KMS-11 (cell line): ENCODE results near the gene NODAL.

Experiments
- H2AFZ ChIP-seq: fragments of 200-600 bp; sonication (generic); 2 replicates; pipeline ENCODE4 v1.6.1; 2016; ENCODE audit warnings: antibody characterized with exemption, mixed run types, low read depth
- H3K27ac ChIP-seq: fragments of 200-600 bp; sonication (generic); 2 replicates; pipeline ENCODE4 v1.6.1; 2016; ENCODE audit warnings: mild to moderate bottlenecking, mixed run types
- H3K27me3 ChIP-seq: fragments of 200-600 bp; sonication (generic); 2 replicates; pipeline ENCODE4 v1.6.1; 2017; ENCODE audit warnings: mild to moderate bottlenecking, low read depth, mixed run types, moderate library complexity; ENCODE audit not compliant: insufficient read depth
- H3K36me3 ChIP-seq: fragments of 200-600 bp; sonication (generic); 2 replicates; pipeline ENCODE4 v1.6.1; 2017; ENCODE audit warnings: mild to moderate bottlenecking, mixed run types; ENCODE audit not compliant: insufficient read depth
- H3K4me1 ChIP-seq: fragments of 200-600 bp; sonication (generic); 2 replicates; pipeline ENCODE4 v1.6.1; 2016; ENCODE audit warnings: mild to moderate bottlenecking, low read depth, mixed run types; ENCODE audit not compliant: poor library complexity, severe bottlenecking
- H3K4me2 ChIP-seq: fragments of 200-600 bp; sonication (generic); 2 replicates; pipeline ENCODE4 v1.7.0; 2016; ENCODE audit warnings: mild to moderate bottlenecking, mixed run types
- H3K4me3 ChIP-seq: fragments of 200-600 bp; sonication (generic); IDR thresholded peaks from 2 replicates; pipeline ENCODE4 v1.6.1; 2017; ENCODE audit warnings: low read depth, low read length, mixed read lengths; ENCODE audit not compliant: insufficient read depth
- H3K79me2 ChIP-seq: fragments of 200-600 bp; sonication (generic); 2 replicates; pipeline ENCODE4 v1.6.1; 2016; ENCODE audit warnings: low read depth, mixed run types; ENCODE audit not compliant: insufficient read depth
- H3K9ac ChIP-seq: fragments of 200-600 bp; sonication (generic); 2 replicates; pipeline ENCODE4 v1.6.1; 2016; ENCODE audit warnings: mild to moderate bottlenecking, mixed run types
- H4K20me1 ChIP-seq: fragments of 200-600 bp; sonication (generic); 2 replicates; pipeline ENCODE4 v1.6.1; 2016; ENCODE audit warnings: mild to moderate bottlenecking, mixed run types; ENCODE audit not compliant: insufficient read depth
- TF ChIP-seq, protein P1 (sequence below): fragments of 200-600 bp; sonication (generic); conservative IDR thresholded peaks from 2 replicates; pipeline ENCODE4 v1.6.1; 2017; ENCODE audit warnings: low read depth, mild to moderate bottlenecking, antibody characterized with exemption, low read length, moderate library complexity, mixed read lengths

The NODAL gene

DNA sequence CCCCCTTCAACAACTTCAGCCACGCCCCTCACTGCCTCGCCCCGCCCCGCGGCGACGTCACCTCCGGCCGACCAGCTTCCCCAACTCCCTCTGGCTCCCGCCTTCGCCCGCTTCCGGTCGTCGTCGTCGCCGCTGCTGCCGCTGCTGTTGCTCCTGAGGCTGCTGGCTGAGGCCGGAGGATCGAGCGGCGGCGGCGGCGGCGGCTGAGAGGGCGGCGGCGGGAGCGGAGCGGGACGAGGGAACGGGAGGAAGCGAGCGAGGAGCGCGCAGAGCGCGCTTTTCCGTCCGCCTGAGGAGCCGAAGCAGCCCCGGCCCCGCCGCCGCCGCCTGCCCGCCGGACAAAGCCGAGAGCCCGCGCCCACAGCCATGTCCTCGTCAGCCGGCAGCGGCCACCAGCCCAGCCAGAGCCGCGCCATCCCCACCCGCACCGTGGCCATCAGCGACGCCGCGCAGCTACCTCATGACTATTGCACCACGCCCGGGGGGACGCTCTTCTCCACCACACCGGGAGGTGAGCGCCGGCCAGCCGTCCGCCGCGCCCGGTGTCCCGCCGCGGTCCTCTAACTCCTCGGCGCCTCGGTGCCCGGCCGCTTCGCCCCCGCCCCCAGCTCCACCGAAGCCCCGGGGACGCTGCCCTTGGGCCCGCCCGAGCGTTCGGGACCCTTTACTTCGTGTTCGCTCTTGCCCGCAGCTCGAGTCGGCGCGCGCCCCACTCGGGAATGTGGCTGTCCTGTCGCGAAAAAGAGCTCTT, 37.3 kb downstream of the NODAL start, which contains the start of gene EIF4EBP2:
EIF4EBP2 (plus strand) TSS at position 110 of the 751 bp plus-strand sequence; CDS start at position 367, 257 bp downstream.
- Histone ChIP-seq H3K36me3 (no peaks in the 10 kb centered on the region), H3K4me1 (peaks cover 23% of the 10 kb centered on the region), H3K4me3 (no peak within 1 kb of the TSS), H3K27me3 (no peaks in the 10 kb centered on the region), H3K27ac (peak within 1 kb of the TSS; percentile 51), H3K4me2 (peak within 1 kb of the TSS; percentile 99), H3K9ac (peak within 1 kb of the TSS; percentile 68), H2AFZ (peak within 1 kb of the TSS; percentile 93), H4K20me1 (peaks cover 11% of the 10 kb centered on the region), H3K79me2 (peaks cover 28% of the 10 kb centered on the region)
- TF ChIP-seq, protein P1, sequence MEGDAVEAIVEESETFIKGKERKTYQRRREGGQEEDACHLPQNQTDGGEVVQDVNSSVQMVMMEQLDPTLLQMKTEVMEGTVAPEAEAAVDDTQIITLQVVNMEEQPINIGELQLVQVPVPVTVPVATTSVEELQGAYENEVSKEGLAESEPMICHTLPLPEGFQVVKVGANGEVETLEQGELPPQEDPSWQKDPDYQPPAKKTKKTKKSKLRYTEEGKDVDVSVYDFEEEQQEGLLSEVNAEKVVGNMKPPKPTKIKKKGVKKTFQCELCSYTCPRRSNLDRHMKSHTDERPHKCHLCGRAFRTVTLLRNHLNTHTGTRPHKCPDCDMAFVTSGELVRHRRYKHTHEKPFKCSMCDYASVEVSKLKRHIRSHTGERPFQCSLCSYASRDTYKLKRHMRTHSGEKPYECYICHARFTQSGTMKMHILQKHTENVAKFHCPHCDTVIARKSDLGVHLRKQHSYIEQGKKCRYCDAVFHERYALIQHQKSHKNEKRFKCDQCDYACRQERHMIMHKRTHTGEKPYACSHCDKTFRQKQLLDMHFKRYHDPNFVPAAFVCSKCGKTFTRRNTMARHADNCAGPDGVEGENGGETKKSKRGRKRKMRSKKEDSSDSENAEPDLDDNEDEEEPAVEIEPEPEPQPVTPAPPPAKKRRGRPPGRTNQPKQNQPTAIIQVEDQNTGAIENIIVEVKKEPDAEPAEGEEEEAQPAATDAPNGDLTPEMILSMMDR = no peak

DNA sequence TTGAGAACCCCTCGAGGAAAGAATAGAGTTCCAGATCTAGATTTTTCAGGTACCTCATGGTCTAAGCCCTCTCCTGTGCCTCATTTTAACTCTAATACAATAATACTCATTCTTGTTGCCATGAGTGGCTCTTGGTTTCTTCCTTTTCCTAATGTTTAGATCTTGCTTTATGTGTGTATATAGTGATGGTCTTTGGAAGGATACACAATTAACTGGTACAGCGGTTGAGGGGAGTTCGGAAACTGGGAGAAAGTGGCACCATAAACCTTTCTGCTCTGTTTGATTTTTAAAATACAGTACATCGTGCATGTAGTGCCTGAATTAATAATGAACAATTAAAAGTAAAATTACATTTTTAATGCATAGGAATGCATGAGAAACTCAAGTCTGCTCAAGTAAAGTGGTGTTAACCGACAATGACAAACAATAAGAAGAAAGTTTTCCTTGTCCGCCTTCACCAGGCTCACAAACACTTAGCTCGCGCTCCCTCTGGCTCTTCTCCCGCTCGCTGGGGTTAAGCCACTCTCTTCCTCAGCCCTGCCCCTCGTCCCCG, 37.9 kb downstream of the NODAL start:
- peak overlapping the region; percentile 14; the same call in 1 of the 2 replicates for H3K27ac ChIP-seq
- TF ChIP-seq, protein P1 = no peak
- peak overlapping the region; percentile 93 for H2AFZ ChIP-seq
- peaks cover 11% of the 10 kb centered on the region for H4K20me1 ChIP-seq
- peak overlapping the region; percentile 68; the same call in 1 of the 2 replicates for H3K9ac ChIP-seq
- H3K27me3 ChIP-seq = no peaks in the 10 kb centered on the region
- H3K79me2 ChIP-seq = peaks cover 28% of the 10 kb centered on the region
- H3K4me2 ChIP-seq = peak overlapping the region; percentile 99
- no peaks in the 10 kb centered on the region for H3K36me3 ChIP-seq
- H3K4me1 ChIP-seq = peaks cover 22% of the 10 kb centered on the region
- no peak overlapping the region for H3K4me3 ChIP-seq

DNA sequence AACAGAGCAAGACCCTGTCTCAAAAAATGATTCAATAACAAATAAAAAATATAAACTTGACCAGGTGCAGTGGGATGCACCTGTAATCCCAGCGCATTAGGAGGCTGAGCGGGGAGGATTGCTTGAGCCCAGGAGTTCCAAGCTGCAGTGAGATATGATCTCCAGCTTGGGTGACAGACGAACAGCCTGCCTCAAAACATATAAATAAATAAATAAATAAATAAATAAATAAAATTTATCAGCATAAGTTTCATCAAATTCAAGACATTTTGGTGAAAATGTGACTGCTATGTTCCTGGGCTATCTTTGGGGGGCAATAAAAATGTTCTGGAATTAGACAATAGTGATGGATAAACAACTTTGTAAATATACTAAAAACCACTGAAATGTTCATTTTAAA, 42.3 kb downstream of the NODAL start:
- H3K4me2 ChIP-seq = no peak overlapping the region
- TF ChIP-seq, protein P1 = no peak

DNA sequence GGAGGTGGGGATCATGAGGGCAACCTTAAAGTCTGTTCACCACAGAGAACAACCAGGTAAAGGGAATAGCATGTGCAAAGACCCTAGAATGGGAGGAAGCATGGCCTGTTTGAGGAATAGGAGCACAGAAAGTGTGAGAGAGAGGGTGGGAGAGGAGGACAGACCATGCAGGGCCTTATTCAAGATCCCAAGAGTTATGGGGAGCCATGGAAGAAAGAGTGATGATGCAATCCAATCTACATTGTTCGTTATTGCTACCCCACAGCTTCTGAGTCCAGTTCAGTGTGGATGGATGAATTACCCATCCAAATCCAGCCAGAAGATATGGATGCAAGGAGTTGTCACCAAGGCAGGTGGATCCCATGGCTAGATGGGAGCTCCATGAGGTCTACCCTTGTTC, 45.3 kb downstream of the NODAL start:
- H3K79me2 ChIP-seq = no peaks in the 10 kb centered on the region
- no peak overlapping the region for H3K9ac ChIP-seq
- H3K4me3 ChIP-seq = no peak overlapping the region
- H3K4me1 ChIP-seq = no peaks in the 10 kb centered on the region
- H3K27me3 ChIP-seq = no peaks in the 10 kb centered on the region
- no peak overlapping the region for H3K27ac ChIP-seq
- H4K20me1 ChIP-seq = no peaks in the 10 kb centered on the region
- H3K4me2 ChIP-seq = no peak overlapping the region
- H3K36me3 ChIP-seq = no peaks in the 10 kb centered on the region
- TF ChIP-seq, protein P1 = no peak
- H2AFZ ChIP-seq = no peak overlapping the region

More for the DNA sequence above, 42.3 kb downstream of the NODAL start:
- Histone ChIP-seq H3K4me3 (no peak overlapping the region), H3K4me1 (peaks cover 6% of the 10 kb centered on the region), H3K27ac (no peak overlapping the region), H4K20me1 (no peaks in the 10 kb centered on the region), H3K79me2 (no peaks in the 10 kb centered on the region; the same call in 1 of the 2 replicates), H3K36me3 (no peaks in the 10 kb centered on the region), H3K27me3 (no peaks in the 10 kb centered on the region), H2AFZ (no peak overlapping the region), H3K9ac (no peak overlapping the region)
